GM12864 (cell line): ENCODE results near the gene MAPK6.

Experiments
- DNase-seq: peaks from one replicate; pipeline ENCODE4 v3.0.0-alpha.2; 2011; ENCODE audit warnings: low read depth
- H3K4me3 ChIP-seq: 2 replicates; pipeline ENCODE4 v1.5.1; 2011; ENCODE audit warnings: mild to moderate bottlenecking, low read depth, low read length, control low read depth
- CTCF ChIP-seq: IDR thresholded peaks from 2 replicates; pipeline ENCODE4 v1.5.1; 2011; ENCODE audit warnings: low read depth, mild to moderate bottlenecking, moderate library complexity, low read length, control low read depth, inconsistent platforms; ENCODE audit errors: missing control alignments

The MAPK6 gene

GRCh38 chr15:52107238-52107637, 88.2 kb downstream of the MAPK6 start:
- no peak for DNase-seq
- H3K4me3 ChIP-seq = no peak overlapping the region
- TF ChIP-seq CTCF = no peak

- TF ChIP-seq CTCF = no peak
- DNase-seq = peak; percentile 52
- no peak overlapping the region; the same call in 1 of the 2 replicates for H3K4me3 ChIP-seq
Measured at GRCh38 chr15:52109559-52110451, 90.8 kb downstream of the MAPK6 start.

- H3K4me3 ChIP-seq = peak overlapping the region; percentile 43; the same call in 1 of the 2 replicates
- TF ChIP-seq CTCF = no peak
- no peak for DNase-seq
Measured at GRCh38 chr15:52111517-52112202, 92.6 kb downstream of the MAPK6 start.

- TF ChIP-seq CTCF = peak; percentile 9
- no peak for DNase-seq
- peak overlapping the region; percentile 43 for H3K4me3 ChIP-seq
Measured at GRCh38 chr15:52112203-52112750, 93.3 kb downstream of the MAPK6 start.

GRCh38 chr15:52113235-52113634, 94.2 kb downstream of the MAPK6 start:
- no peak for DNase-seq

GRCh38 chr15:52113708-52114107, 94.7 kb downstream of the MAPK6 start:
- H3K4me3 ChIP-seq = no peak overlapping the region
- TF ChIP-seq CTCF = peak; percentile 20
- DNase-seq = no peak

More at GRCh38 chr15:52113235-52113634, 94.2 kb downstream of the MAPK6 start:
- H3K4me3 ChIP-seq = no peak overlapping the region
- no peak for TF ChIP-seq CTCF
